ENCODE measurements around the gene SH3D19.

The SH3D19 gene

GRCh38 chr4:151193414-151193813, 132.0 kb downstream of the SH3D19 start:
- no peak for DNase-seq

DNA sequence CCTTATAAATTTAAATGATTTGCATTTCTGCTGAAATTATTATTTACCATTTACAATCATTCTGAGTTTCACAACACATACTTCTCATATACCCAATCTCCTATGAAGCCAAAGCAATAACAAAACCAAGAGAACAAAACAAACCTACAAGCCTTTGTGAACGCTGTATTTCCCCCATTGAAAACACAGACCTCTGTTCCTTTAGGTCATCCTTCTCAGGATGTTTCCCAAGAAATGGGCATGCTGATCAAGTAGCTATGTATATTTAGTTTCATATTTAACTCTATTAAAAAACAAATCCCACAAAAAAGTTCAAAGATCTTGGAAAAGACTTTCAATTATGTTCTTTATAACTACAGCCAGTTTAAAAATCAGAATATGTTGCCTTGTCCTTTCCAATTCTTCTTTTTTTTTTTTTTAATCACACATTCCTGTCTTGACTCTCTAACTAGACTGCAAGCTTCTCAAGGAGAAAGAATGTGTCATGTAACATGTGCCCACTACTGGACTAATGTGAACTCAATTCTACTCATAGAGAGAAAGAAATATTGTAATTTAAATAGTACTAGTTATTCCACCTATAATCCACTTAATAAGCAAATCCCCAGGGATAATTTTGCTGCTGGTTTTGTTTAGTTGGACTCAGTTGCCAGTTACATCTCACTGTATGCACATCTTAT, 132.7 kb downstream of the SH3D19 start:
- DNase-seq = no peak

- DNase-seq = no peak
These were observed 140.6 kb downstream of the SH3D19 start for GRCh38 chr4:151184523-151185458.

GRCh38 chr4:151182455-151182996, 142.9 kb downstream of the SH3D19 start:
- no peak for DNase-seq

DNA sequence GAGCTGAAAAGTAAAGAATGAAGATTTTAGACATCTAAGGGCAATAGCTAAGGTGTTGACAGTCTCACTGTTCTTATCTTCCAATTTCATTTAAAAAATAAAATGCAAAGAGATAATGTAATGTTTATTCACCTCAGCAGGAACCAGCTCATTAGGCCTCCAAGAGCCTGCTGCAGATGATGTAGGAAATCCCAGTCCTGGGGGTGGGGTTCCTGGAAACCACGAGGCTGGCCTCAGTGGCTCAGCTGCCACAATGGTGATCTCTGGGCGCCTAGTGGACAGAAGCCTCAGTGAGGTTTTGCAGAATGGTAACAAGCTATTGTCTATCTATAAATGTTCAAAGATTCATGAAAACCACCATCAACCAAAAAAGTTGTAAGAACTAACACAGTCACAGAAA, 148.7 kb downstream of the SH3D19 start:
- no peak for DNase-seq

DNA sequence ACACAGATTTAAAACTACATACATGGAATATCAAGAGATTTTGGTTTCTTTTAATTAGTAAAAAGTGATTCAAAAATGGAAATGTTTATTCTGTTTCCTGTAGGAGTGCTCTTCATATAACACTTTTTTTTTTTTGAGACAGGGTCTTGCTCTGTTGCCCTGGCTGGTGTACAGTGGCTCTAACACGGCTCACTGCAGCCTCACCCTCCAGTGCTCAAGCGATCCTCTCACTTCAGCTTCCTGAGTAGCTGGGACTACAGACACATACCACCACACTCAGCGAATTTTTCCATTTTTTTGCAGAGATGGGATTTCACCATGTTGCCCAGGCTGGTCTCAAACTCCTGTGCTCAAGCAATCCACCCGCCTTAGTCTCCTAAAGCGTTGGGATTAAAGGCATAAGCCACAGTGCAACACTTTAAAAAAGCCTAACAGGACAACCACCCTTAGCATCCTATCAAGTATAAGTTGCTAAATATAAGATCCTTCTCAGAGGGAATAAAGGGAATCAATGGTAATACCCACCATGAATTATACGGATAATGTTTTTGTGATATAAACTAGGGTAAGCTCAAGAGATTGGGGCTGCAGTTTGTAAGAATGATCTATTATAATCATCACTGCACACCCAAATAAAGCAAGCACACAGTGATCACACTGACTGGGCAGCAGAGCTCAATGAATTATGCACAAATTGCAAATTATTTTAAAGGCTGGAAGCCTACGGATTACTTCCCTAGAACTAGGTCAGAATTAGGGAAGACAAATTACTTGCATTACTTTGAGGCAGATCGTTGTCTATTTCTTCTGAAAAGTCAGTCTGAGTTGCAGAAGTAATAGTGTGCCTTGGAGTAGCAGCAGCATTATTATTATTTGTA, 149.4 kb downstream of the SH3D19 start:
- no peak for DNase-seq

DNA sequence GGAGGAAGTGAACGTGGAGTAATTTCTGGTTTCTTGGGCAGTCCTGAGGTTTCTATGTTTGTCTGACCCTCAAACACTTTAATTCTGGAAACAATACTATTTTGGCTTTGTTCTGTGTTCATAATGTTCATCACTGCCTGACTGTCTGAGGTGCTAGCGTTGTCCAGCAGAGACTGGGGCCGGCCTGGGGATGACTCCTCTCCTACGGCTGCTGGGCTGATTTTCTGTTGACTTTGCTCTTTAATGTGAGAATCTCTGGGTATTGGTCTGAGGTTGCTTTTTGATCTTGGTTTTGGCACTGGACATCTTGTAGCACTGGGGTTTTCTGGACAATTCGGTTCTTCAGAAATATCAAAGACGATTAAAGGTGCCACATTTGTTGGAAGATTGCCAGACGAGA, 150.2 kb downstream of the SH3D19 start:
- no peak for DNase-seq

DNA sequence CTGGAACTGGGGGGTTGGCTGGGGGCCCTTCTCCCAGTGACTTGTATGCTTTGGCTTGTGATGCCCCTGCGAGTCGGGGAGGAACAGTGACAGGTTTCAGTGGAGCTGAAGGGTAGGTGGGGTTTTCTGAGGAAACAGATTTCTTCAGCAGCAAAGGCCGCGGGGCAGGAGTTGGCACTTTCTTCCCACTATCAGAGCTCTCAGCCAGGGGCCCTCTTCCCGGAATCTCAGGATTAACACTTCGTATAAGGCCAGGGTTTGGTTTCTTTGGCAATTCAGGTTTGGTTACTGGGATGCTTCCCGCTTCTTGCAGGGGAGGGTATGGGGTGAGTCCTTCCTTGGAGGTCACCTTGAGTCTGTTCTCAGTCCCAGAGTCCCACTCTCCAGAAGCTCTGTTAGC, 150.6 kb downstream of the SH3D19 start:
- no peak for DNase-seq

- no peak for DNase-seq
These were observed 151.5 kb downstream of the SH3D19 start for GRCh38 chr4:151173871-151174270.

- no peak for DNase-seq
These were observed 155.5 kb downstream of the SH3D19 start for GRCh38 chr4:151169900-151170299.

DNA sequence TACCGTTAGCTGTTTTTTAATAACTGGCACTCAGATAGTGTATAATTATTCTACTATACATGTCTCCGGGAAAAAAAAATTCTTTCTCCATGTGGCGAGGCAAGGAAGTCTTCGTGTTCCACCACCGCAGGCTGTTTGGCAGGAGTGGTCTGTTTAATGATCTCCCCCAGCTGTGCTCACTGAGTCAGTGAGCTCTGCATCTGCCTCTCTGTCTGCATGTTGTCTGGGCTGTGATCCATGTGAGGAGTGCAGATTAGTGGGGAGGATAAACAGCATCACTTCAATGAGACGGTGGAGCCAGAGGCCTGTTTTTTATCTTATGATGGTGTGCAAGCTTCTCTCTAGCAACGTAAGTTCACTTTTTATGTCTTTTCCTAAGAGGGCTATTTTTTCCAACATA, 156.2 kb downstream of the SH3D19 start:
- DNase-seq = no peak

DNA sequence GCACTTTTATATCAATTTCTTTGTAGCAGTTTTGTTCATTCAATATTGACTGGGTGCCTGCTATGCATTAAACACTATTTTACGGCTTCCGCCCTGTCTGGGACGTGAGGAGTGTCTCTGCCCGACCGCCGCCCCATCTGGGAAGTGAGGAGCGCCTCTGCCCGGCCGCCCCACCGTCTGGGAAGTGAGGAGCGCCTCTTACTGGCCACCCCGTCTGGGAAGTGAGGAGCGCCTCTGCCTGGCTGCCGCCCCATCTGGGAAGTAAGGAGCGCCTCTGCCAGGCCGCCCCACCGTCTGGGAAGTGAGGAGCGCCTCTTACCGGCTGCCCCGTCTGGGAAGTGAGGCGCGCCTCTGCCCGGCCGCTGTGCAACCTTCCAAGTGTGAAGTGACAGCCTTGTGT, 157.8 kb downstream of the SH3D19 start:
- no peak for DNase-seq

DNA sequence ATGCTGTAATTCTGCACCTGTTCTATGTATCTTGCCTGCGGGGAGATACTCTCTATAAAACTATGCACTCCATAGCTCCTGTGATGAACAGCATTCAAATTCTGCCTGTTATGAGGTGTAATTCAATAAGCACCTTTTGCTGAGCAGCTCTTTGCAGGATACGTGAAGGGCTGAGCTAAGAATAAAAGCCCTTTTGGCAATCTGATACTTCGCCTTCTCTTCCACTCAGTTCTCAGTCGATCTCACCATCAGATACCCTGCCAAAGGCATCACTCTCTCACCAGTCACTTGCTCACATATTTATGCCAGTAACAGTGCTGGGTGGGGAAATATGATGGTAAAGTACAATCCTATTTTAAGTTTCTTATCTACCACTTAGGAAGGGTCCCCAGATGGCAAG, 158.8 kb downstream of the SH3D19 start:
- no peak for DNase-seq

DNA sequence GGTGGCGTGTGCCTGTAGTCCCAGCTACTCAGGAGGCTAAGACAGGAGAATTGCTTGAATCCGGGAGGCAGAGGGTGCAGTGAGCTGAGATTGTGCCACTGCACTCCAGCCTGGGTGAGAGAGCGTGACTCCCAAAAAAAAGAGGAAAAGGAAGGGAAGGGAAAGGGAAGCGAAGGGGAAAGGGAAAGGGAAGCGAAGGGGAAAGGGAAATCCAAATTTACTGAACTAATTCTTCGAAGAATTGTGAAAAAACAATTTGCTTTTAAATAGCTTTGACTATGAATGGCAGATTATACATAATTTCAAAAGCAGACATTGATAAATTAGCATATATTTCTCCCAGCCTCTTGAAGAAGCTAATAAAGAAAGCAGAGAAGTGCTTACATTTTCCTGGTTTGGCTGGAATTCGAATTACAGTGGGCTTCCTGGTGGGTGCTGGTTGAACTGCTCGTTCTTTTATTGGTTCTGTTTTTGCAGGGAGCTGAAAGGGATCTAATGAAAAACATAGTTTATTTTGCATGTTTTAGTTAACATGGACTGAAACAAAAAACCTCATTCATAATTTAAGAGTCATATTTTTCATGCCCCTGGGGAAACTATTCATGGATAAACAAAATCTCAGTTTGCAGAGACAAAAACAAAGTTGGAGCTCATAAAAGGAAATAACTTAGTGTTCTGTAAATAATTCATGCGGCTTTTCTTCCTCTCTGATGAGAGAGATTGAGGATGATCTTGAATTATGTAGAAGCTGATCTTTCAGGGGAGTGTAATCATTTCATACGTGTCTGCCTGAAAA, 160.0 kb downstream of the SH3D19 start:
- no peak for DNase-seq

GRCh38 chr4:151163855-151164254, 161.6 kb downstream of the SH3D19 start:
- no peak for DNase-seq

- no peak for DNase-seq
These were observed 166.4 kb downstream of the SH3D19 start for GRCh38 chr4:151158979-151159378.

DNA sequence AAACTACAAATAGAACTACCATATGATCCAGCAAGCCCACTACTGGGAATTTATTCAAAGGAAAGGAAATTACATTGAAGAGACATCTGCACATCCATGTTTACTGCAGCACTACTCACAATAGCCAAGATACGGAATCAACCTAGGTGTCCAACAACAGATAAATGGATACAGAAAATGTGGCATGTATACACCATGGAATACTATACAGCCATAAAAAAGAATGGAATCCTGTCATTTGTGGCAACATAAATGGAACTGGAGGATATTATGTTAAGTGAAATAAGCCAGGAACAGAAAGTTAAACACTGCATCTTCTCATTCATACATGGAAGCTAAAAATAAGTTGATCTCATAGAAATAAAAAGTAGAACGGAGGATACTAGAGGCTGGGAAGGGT, 167.9 kb downstream of the SH3D19 start:
- no peak for DNase-seq

- DNase-seq = no peak
These were observed 171.8 kb downstream of the SH3D19 start for GRCh38 chr4:151153585-151153984.

GRCh38 chr4:151152028-151152427, 173.4 kb downstream of the SH3D19 start:
- DNase-seq = no peak

DNA sequence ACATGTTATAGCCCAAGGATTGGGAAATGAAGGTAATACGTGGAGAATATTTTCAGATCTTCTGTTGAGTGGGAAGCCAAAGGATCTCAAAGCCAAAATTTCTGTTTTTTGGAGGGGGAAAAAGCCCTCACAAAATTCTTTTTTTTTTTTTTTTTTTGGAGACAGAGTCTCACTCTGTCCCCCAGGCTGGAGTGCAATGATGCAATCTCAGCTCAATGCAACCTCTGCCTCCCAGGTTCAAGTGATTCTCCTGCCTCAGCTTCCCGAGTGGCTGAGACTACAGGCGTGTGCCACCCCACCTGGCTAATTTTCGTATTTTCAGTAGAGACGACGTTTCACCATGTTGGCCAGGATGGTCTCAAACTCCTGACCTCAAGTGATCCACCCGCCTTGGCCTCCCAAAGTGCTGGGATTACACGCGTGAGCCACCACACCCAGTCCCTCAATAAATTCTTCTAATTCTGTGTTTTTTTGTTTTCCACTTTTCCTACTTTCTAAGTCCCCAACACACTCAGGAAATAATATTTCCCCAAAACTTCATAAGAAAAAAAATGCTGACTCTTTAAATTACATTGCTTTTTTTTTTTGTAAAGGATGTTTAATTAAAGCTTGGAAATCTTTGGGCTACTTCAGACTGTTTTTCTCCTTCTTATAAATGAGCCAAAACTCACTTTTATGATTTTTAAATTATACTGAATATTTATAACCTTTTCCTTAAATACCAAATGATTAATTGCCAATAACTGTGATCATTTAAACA, 174.4 kb downstream of the SH3D19 start:
- no peak for DNase-seq

- DNase-seq = no peak
These were observed 177.1 kb downstream of the SH3D19 start for GRCh38 chr4:151148261-151148660.
